Naive thymus-derived CD4-positive, alpha-beta T cell (primary cell): ENCODE measurements around the gene NOP9. TPM values are rescaled to one million over a fixed set of nuclear protein-coding genes. Genes with fewer than 3 reads are reported as not detected.
A peak's percentile ranks its signal among the peaks of the same experiment; 100 is the strongest.

Experiments
- ATAC-seq: fragments of 150-1000 bp; cut with Tn5 transposase; 2 replicates; pipeline ENCODE4 v1.10.0; 2021; ENCODE audit warnings: mild to moderate bottlenecking, moderate library complexity
- CTCF ChIA-PET: fragments of 350-600 bp; sonication (Branson Sonifier 250); formaldehyde crosslinking; loops from one replicate; lab custom pipeline; 2021; ENCODE audit warnings: antibody characterized with exemption; lab: Charles Lee
- POLR2A ChIA-PET: fragments of 350-600 bp; sonication (Branson Sonifier 250); formaldehyde crosslinking; loops from one replicate; lab custom pipeline; 2021; ENCODE audit warnings: antibody characterized with exemption, inconsistent platforms; lab: Charles Lee
- DNase-seq, 9 donors: peaks; one replicate each; pipeline versions ENCODE4 v3.0.0 to v3.0.0-alpha.2; 2020 to 2022; ENCODE audit warnings: mixed read lengths in 1 of 9
- H3K27ac ChIP-seq: one replicate; pipeline ENCODE4 v1.7.0; 2013; ENCODE audit warnings: mild to moderate bottlenecking, low read depth, low read length, moderate library complexity
- H3K27me3 ChIP-seq, 2 donors: one replicate each; pipeline ENCODE4 v1.7.0; 2013; ENCODE audit warnings: low read length in 2 of 2, mild to moderate bottlenecking in 2 of 2, moderate library complexity in 2 of 2; ENCODE audit not compliant: control insufficient read depth in 2 of 2, insufficient read depth in 2 of 2
- H3K36me3 ChIP-seq, 3 experiments: 1 replicate in 2 of 3; 2 replicates in 1 of 3; pipeline ENCODE4 v1.7.0; 2013; ENCODE audit warnings: low read length in 3 of 3, mild to moderate bottlenecking in 3 of 3, moderate library complexity in 1 of 3; ENCODE audit not compliant: insufficient read depth in 3 of 3, control insufficient read depth in 2 of 3
- H3K4me1 ChIP-seq, 2 donors: one replicate each; pipeline ENCODE4 v1.7.0; 2013; ENCODE audit warnings: low read length in 2 of 2, mild to moderate bottlenecking in 2 of 2, moderate library complexity in 1 of 2; ENCODE audit not compliant: control insufficient read depth in 2 of 2, insufficient read depth in 2 of 2
- H3K4me3 ChIP-seq: 2 replicates; pipeline ENCODE4 v1.7.0; 2013; ENCODE audit warnings: mild to moderate bottlenecking, low read length
- H3K9me3 ChIP-seq, 3 experiments: 1 replicate in 2 of 3; 2 replicates in 1 of 3; pipeline ENCODE4 v1.7.0; 2013; ENCODE audit warnings: low read length in 3 of 3; ENCODE audit not compliant: control insufficient read depth in 2 of 3
- H3K27ac Mint-ChIP-seq, 9 donors: one replicate each; pipeline ENCODE4 v1.8.0; 2020 to 2022; ENCODE audit warnings: mixed read lengths in 9 of 9, mild to moderate bottlenecking in 8 of 9, moderate library complexity in 5 of 9, inconsistent platforms in 2 of 9
- H3K27me3 Mint-ChIP-seq, 5 donors: one replicate each; pipeline ENCODE4 v1.8.0; 2021 to 2022; ENCODE audit warnings: mixed read lengths in 5 of 5, mild to moderate bottlenecking in 1 of 5
- H3K36me3 Mint-ChIP-seq, 5 donors: one replicate each; pipeline ENCODE4 v1.8.0; 2020 to 2022; ENCODE audit warnings: mixed read lengths in 5 of 5, mild to moderate bottlenecking in 3 of 5, inconsistent platforms in 1 of 5
- H3K4me1 Mint-ChIP-seq, 7 donors: one replicate each; pipeline ENCODE4 v1.8.0; 2020 to 2022; ENCODE audit warnings: mixed read lengths in 7 of 7, mild to moderate bottlenecking in 3 of 7, inconsistent platforms in 1 of 7
- H3K4me3 Mint-ChIP-seq, 10 donors: one replicate each; pipeline ENCODE4 v1.8.0; 2020 to 2022; ENCODE audit warnings: mild to moderate bottlenecking in 10 of 10, mixed read lengths in 10 of 10, moderate library complexity in 6 of 10, inconsistent platforms in 2 of 10
- H3K9me3 Mint-ChIP-seq, 11 donors: one replicate each; pipeline ENCODE4 v1.8.0; 2020 to 2022; ENCODE audit warnings: mixed read lengths in 11 of 11, mild to moderate bottlenecking in 4 of 11, inconsistent platforms in 1 of 11, moderate library complexity in 1 of 11
- intact Hi-C, 2 donors: fragments of 100-400 bp; cut with micrococcal nuclease; formaldehyde crosslinking; loops; one replicate each; pipeline ENCODE4 v1.15.1; 2023
- polyA plus RNA-seq, 2 donors: library from polyadenylated mRNA; unstranded; fragments of 300-500 nt; fragmentation: Illumina TruSeq; gene quantifications; one replicate each; pipeline ENCODE4 v1.2.3, GENCODE V29; 2021
- total RNA-seq, 6 experiments: library from RNA in 5 of 6; stranded (reverse) in 5 of 6; gene quantifications; 1 replicate in 5 of 6; 2 replicates in 1 of 6; pipeline ENCODE4 v1.2.3 and lab custom pipeline; 2021 to 2026

The NOP9 gene
- total and polyA plus RNA-seq, 7 experiments from 2014 or later: 1.7 to 39.5 (median 23.9) TPM

- no peak for DNase-seq
- H3K27me3 Mint-ChIP-seq: peaks cover 8 to 48% (median 10%) of the 10 kb centered on the region in 5 donors
- H3K36me3 Mint-ChIP-seq: peaks cover 0 to 32% (median 12%) of the 10 kb centered on the region in 5 donors
- H3K9me3 Mint-ChIP-seq: peaks cover 0 to under 1% (median 0%) of the 10 kb centered on the region in 11 donors
- intact Hi-C loops: no loop called here
- no peaks in the 10 kb centered on the region for H3K9me3 ChIP-seq
- peaks cover 27 to 55% (median 43%) of the 10 kb centered on the region in 7 donors for H3K4me1 Mint-ChIP-seq
- POLR2A ChIA-PET: interaction anchor here (16.5 kb wide), 1 partner anchor 93 kb away, joined by 293 read pairs; the partner anchor contains the start of genes CBLN3 and KHNYN
- H3K27me3 ChIP-seq: peaks cover 7 to 13% of the 10 kb centered on the region in 2 donors
- H3K27ac ChIP-seq: no peak overlapping the region
- H3K4me3 ChIP-seq: no peak overlapping the region
- H3K4me3 Mint-ChIP-seq: peak overlapping the region in 2 of 10 donors; percentile 34 to 90
- no peak for ATAC-seq
- peaks cover 37 to 40% of the 10 kb centered on the region in 2 donors for H3K4me1 ChIP-seq
- peak overlapping the region in 1 of 9 donors; percentile 74 for H3K27ac Mint-ChIP-seq
- peaks cover 0 to 30% (median 0%) of the 10 kb centered on the region in 3 experiments for H3K36me3 ChIP-seq
- CTCF ChIA-PET: interaction anchor here (0.6 to 15.8 kb wide), 4 partner anchors 11 to 384 kb away, joined by 3 to 317 read pairs (median 4); partner anchors contain the start of genes CBLN3 and KHNYN
These were observed 37.6 kb downstream of the NOP9 start for GRCh38 chr14:24337144-24337823.

GRCh38 chr14:24337824-24338175 is 38.1 kb downstream of the NOP9 start:
- H3K4me1 Mint-ChIP-seq: peaks cover 22 to 49% (median 40%) of the 10 kb centered on the region in 7 donors
- no peak for ATAC-seq
- no peaks in the 10 kb centered on the region for H3K9me3 Mint-ChIP-seq

DNA sequence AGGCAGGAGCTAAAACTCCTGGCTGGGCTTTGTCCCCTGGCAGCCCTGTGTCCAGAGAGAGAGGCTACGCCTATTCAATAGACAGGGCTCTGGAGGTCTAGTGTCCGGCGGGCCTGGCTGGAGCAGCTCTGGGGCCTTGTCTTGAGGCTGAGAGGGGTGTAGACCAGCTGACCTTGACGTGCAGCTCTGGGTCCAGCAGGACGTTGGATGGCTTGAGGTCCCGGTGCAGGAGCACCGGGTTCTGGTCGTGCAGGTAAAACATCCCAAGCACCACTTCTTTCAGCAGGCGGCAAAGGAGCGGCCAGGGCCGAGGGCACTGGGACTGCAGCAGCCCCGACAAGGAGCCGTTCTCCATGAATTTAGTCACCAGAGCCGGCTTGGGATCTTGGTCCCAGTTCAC is 39.2 kb downstream of the NOP9 start:
- peak overlapping the region; percentile 74 for H3K27ac ChIP-seq
- peaks cover 0 to 32% (median 12%) of the 10 kb centered on the region in 5 donors for H3K36me3 Mint-ChIP-seq
- DNase-seq: no peak
- intact Hi-C loops: loop anchor here in 1 of 2 donors (1.0 kb wide), 1 partner anchor 92 kb away; no protein-coding TSS in a partner anchor
- H3K4me1 ChIP-seq: peaks cover 23 to 25% of the 10 kb centered on the region in 2 donors
- peaks cover 0 to 30% (median 0%) of the 10 kb centered on the region in 3 experiments for H3K36me3 ChIP-seq
- peak overlapping the region in 4 of 9 donors; percentile 32 to 97 (median 60) for H3K27ac Mint-ChIP-seq
- CTCF ChIA-PET: interaction anchor here (0.7 to 15.8 kb wide), 6 partner anchors 10 to 445 kb away, joined by 3 to 317 read pairs (median 4); partner anchors contain the start of genes CBLN3, DHRS1, KHNYN and NOP9
- H3K27me3 ChIP-seq: peaks cover 5% of the 10 kb centered on the region in 2 donors
- peak overlapping the region; percentile 96 for H3K4me3 ChIP-seq
- H3K9me3 Mint-ChIP-seq: no peaks in the 10 kb centered on the region
- ATAC-seq: no peak
- peaks cover 22 to 39% (median 31%) of the 10 kb centered on the region in 7 donors for H3K4me1 Mint-ChIP-seq
- peak overlapping the region; percentile 90 to 99 (median 96) for H3K4me3 Mint-ChIP-seq
- POLR2A ChIA-PET: interaction anchor here (0.7 to 16.5 kb wide), 7 partner anchors 9 to 104 kb away, joined by 3 to 293 read pairs (median 3); partner anchors contain the start of genes CBLN3, KHNYN and TINF2
- peaks cover 6 to 45% (median 11%) of the 10 kb centered on the region in 5 donors for H3K27me3 Mint-ChIP-seq
- H3K9me3 ChIP-seq: no peaks in the 10 kb centered on the region

More at GRCh38 chr14:24337824-24338175, 38.1 kb downstream of the NOP9 start:
- Mint-ChIP-seq H3K36me3 (peaks cover 0 to 32% (median 12%) of the 10 kb centered on the region in 5 donors), H3K27me3 (peaks cover 6 to 48% (median 11%) of the 10 kb centered on the region in 5 donors), H3K4me3 (peak overlapping the region; percentile 90 to 99 (median 96)), H3K27ac (peak overlapping the region in 2 of 9 donors; percentile 6 to 84)
- Histone ChIP-seq H3K36me3 (peaks cover 0 to 30% (median 0%) of the 10 kb centered on the region in 3 experiments), H3K4me1 (peaks cover 32 to 35% of the 10 kb centered on the region in 2 donors), H3K27ac (no peak overlapping the region), H3K9me3 (no peaks in the 10 kb centered on the region), H3K4me3 (no peak overlapping the region), H3K27me3 (peaks cover 7 to 13% of the 10 kb centered on the region in 2 donors)
- DNase-seq: no peak
- POLR2A ChIA-PET: interaction anchor here (16.5 kb wide), 1 partner anchor 93 kb away, joined by 293 read pairs; the partner anchor contains the start of genes CBLN3 and KHNYN
- CTCF ChIA-PET: interaction anchor here (0.6 to 15.8 kb wide), 4 partner anchors 10 to 385 kb away, joined by 3 to 317 read pairs (median 4); partner anchors contain the start of genes CBLN3 and KHNYN
- intact Hi-C loops: no loop called here

- Histone ChIP-seq H3K4me3 (peak within 1 kb of the TSS; percentile 96), H3K4me1 (peaks cover 17 to 18% of the 10 kb centered on the region in 2 donors), H3K27ac (peak within 1 kb of the TSS; percentile 74), H3K36me3 (peaks cover 0 to 30% (median 0%) of the 10 kb centered on the region in 3 experiments), H3K27me3 (peaks cover 0 to 5% of the 10 kb centered on the region in 2 donors), H3K9me3 (no peaks in the 10 kb centered on the region)
- Mint-ChIP-seq H3K27ac (peak within 1 kb of the TSS; percentile 81 to 98 (median 95)), H3K36me3 (peaks cover 0 to 32% (median 12%) of the 10 kb centered on the region in 5 donors), H3K9me3 (no peaks in the 10 kb centered on the region), H3K27me3 (peaks cover 6 to 42% (median 8%) of the 10 kb centered on the region in 5 donors), H3K4me1 (peaks cover 22 to 35% (median 30%) of the 10 kb centered on the region in 7 donors), H3K4me3 (peak within 1 kb of the TSS; percentile 90 to 99 (median 96))
- DNase-seq: peak; percentile 48 to 72 (median 69)
- intact Hi-C loops: loop anchor here (1.0 to 2.0 kb wide), 3 partner anchors 7 to 92 kb away; no protein-coding TSS in a partner anchor
- ATAC-seq: peak; percentile 90
- CTCF ChIA-PET: interaction anchor here (0.6 to 15.8 kb wide), 9 partner anchors 8 to 115 kb away, joined by 3 to 317 read pairs (median 4); partner anchors contain the start of genes CBLN3, DHRS1, KHNYN and NOP9
- POLR2A ChIA-PET: interaction anchor here (0.7 to 16.5 kb wide), 10 partner anchors 8 to 225 kb away, joined by 3 to 293 read pairs (median 4); partner anchors contain the start of genes CBLN3, DCAF11, DHRS1 and KHNYN
These were observed 39.9 kb downstream of the NOP9 start, which contains the start of gene RIPK3 for GRCh38 chr14:24339284-24340151. Gene RIPK3 (minus strand): TSS chr14:24339991. CDS start chr14:24339826, 165 bp downstream.

- intact Hi-C loops: loop anchor here in 1 of 2 donors (1.0 to 2.0 kb wide), 2 partner anchors 8 to 26 kb away; no protein-coding TSS in a partner anchor
- Histone ChIP-seq H3K27me3 (no peaks in the 10 kb centered on the region), H3K36me3 (peaks cover 0 to 30% (median 0%) of the 10 kb centered on the region in 3 experiments), H3K9me3 (no peaks in the 10 kb centered on the region), H3K4me1 (peaks cover 13 to 15% of the 10 kb centered on the region in 2 donors), H3K27ac (no peak overlapping the region), H3K4me3 (no peak overlapping the region)
- peaks cover 0 to 26% (median 9%) of the 10 kb centered on the region in 5 donors for H3K36me3 Mint-ChIP-seq
- H3K27me3 Mint-ChIP-seq: peaks cover 2 to 43% (median 9%) of the 10 kb centered on the region in 5 donors
- H3K4me3 Mint-ChIP-seq: peak overlapping the region in 2 of 10 donors; percentile 90 to 94
- H3K4me1 Mint-ChIP-seq: peaks cover 17 to 28% (median 22%) of the 10 kb centered on the region in 7 donors
- DNase-seq (no peak), ATAC-seq (no peak)
- peak overlapping the region in 2 of 9 donors; percentile 81 to 89 for H3K27ac Mint-ChIP-seq
- H3K9me3 Mint-ChIP-seq: no peaks in the 10 kb centered on the region
- ChIA-PET POLR2A (interaction anchor here (1.0 to 16.5 kb wide), 7 partner anchors 9 to 152 kb away, joined by 3 to 293 read pairs (median 4); partner anchors contain the start of genes CBLN3, DHRS1, IPO4 and KHNYN), CTCF (interaction anchor here (0.8 to 15.8 kb wide), 7 partner anchors 9 to 98 kb away, joined by 3 to 317 read pairs (median 4); partner anchors contain the start of genes CBLN3, CIDEB, KHNYN and TINF2)
These were observed 41.0 kb downstream of the NOP9 start for GRCh38 chr14:24340606-24341005.
